ENCODE measurements around the gene VIT. TPM values are rescaled to one million over a fixed set of nuclear protein-coding genes. Genes with fewer than 3 reads are reported as not detected.

The VIT gene
- total and polyA plus RNA-seq, 4 donors: 0.17 to 0.94 (median 0.32) TPM

- WGBS, 2 donors: 70 to 89% methylated on average over 2 of the region's 2 CpGs
- H3K27me3 ChIP-seq (ENCODE audit: control insufficient read depth in 3 of 3, insufficient read depth in 3 of 3, low read length in 2 of 3): no peaks in the 10 kb centered on the region
Observed at GRCh38 chr2:36777272-36777671, 80.8 kb downstream of the VIT start.

GRCh38 chr2:36777788-36778187 is 81.3 kb downstream of the VIT start:
- Histone ChIP-seq H3K4me3 (no peak overlapping the region), H3K9me3 (ENCODE audit: control insufficient read depth in 4 of 4, insufficient read depth in 3 of 4, low read length in 3 of 4) (no peaks in the 10 kb centered on the region), H3K36me3 (ENCODE audit: control insufficient read depth in 4 of 4, insufficient read depth in 4 of 4, low read length in 4 of 4) (no peaks in the 10 kb centered on the region), H3K27me3 (ENCODE audit: control insufficient read depth in 3 of 3, insufficient read depth in 3 of 3, low read length in 2 of 3) (no peaks in the 10 kb centered on the region), H3K27ac (ENCODE audit: low read depth in 1 of 2, low read length in 1 of 2) (no peak overlapping the region), H3K9ac (ENCODE audit: insufficient read depth in 1 of 2, low read length in 2 of 2) (no peak overlapping the region), H3K4me1 (ENCODE audit: control insufficient read depth in 5 of 5, insufficient read depth in 5 of 5, low read length in 5 of 5) (peaks cover 0 to 4% (median 0%) of the 10 kb centered on the region in 5 donors)
- ATAC-seq (ENCODE audit: insufficient read depth, low FRiP score): no peak
- DNase-seq: no peak
- TF ChIP-seq CTCF (IDR thresholded peaks at IDR 0.05; ENCODE audit: control extremely low read depth, extremely low read depth): no peak
- WGBS, 2 donors: 88 to 90% methylated on average over 5 of the region's 5 CpGs

More at GRCh38 chr2:36777272-36777671, 80.8 kb downstream of the VIT start:
- H3K27ac ChIP-seq (ENCODE audit: low read depth in 1 of 2, low read length in 1 of 2): no peak overlapping the region
- DNase-seq (no peak), ATAC-seq (ENCODE audit: insufficient read depth, low FRiP score) (no peak)
- H3K4me3 ChIP-seq: no peak overlapping the region
- no peaks in the 10 kb centered on the region for H3K4me1 ChIP-seq (ENCODE audit: control insufficient read depth in 5 of 5, insufficient read depth in 5 of 5, low read length in 5 of 5)
- no peaks in the 10 kb centered on the region for H3K9me3 ChIP-seq (ENCODE audit: control insufficient read depth in 4 of 4, insufficient read depth in 3 of 4, low read length in 3 of 4)
- no peak for TF ChIP-seq CTCF (IDR thresholded peaks at IDR 0.05; ENCODE audit: control extremely low read depth, extremely low read depth)
- H3K36me3 ChIP-seq (ENCODE audit: control insufficient read depth in 4 of 4, insufficient read depth in 4 of 4, low read length in 4 of 4): no peaks in the 10 kb centered on the region
- no peak overlapping the region for H3K9ac ChIP-seq (ENCODE audit: insufficient read depth in 1 of 2, low read length in 2 of 2)

- H3K27ac ChIP-seq (ENCODE audit: low read depth in 1 of 2, low read length in 1 of 2): no peak overlapping the region
- peaks cover 0 to 4% (median 0%) of the 10 kb centered on the region in 5 donors for H3K4me1 ChIP-seq (ENCODE audit: control insufficient read depth in 5 of 5, insufficient read depth in 5 of 5, low read length in 5 of 5)
- H3K4me3 ChIP-seq: no peak overlapping the region
- DNase-seq: no peak
- no peaks in the 10 kb centered on the region for H3K36me3 ChIP-seq (ENCODE audit: control insufficient read depth in 4 of 4, insufficient read depth in 4 of 4, low read length in 4 of 4)
- TF ChIP-seq CTCF (IDR thresholded peaks at IDR 0.05; ENCODE audit: control extremely low read depth, extremely low read depth): no peak
- peaks cover 0 to 6% (median 0%) of the 10 kb centered on the region in 3 donors for H3K27me3 ChIP-seq (ENCODE audit: control insufficient read depth in 3 of 3, insufficient read depth in 3 of 3, low read length in 2 of 3)
- 93 to 97% methylated on average over 2 of the region's 2 CpGs for WGBS, 2 donors
- H3K9me3 ChIP-seq (ENCODE audit: control insufficient read depth in 4 of 4, insufficient read depth in 3 of 4, low read length in 3 of 4): no peaks in the 10 kb centered on the region
- no peak overlapping the region for H3K9ac ChIP-seq (ENCODE audit: insufficient read depth in 1 of 2, low read length in 2 of 2)
- no peak for ATAC-seq (ENCODE audit: insufficient read depth, low FRiP score)
Observed at GRCh38 chr2:36779462-36779861, 83.0 kb downstream of the VIT start.

- no peaks in the 10 kb centered on the region for H3K9me3 ChIP-seq (ENCODE audit: control insufficient read depth in 4 of 4, insufficient read depth in 3 of 4, low read length in 3 of 4)
- peaks cover 0 to 6% (median 0%) of the 10 kb centered on the region in 3 donors for H3K27me3 ChIP-seq (ENCODE audit: control insufficient read depth in 3 of 3, insufficient read depth in 3 of 3, low read length in 2 of 3)
- peaks cover 0 to 4% (median 0%) of the 10 kb centered on the region in 5 donors for H3K4me1 ChIP-seq (ENCODE audit: control insufficient read depth in 5 of 5, insufficient read depth in 5 of 5, low read length in 5 of 5)
- no peak overlapping the region for H3K9ac ChIP-seq (ENCODE audit: insufficient read depth in 1 of 2, low read length in 2 of 2)
- TF ChIP-seq CTCF (IDR thresholded peaks at IDR 0.05; ENCODE audit: control extremely low read depth, extremely low read depth): peak; percentile 63
- H3K36me3 ChIP-seq (ENCODE audit: control insufficient read depth in 4 of 4, insufficient read depth in 4 of 4, low read length in 4 of 4): no peaks in the 10 kb centered on the region
- 3 to 6% methylated on average over 4 of the region's 4 CpGs for WGBS, 2 donors
- ATAC-seq (ENCODE audit: insufficient read depth, low FRiP score) (no peak), DNase-seq (peak in 2 of 3 donors; percentile 77 to 80)
- H3K27ac ChIP-seq (ENCODE audit: low read depth in 1 of 2, low read length in 1 of 2): no peak overlapping the region
- no peak overlapping the region for H3K4me3 ChIP-seq
Observed at GRCh38 chr2:36780231-36780839, 83.8 kb downstream of the VIT start.

Data from lung (tissue), 12 donors.